Measurements from ENCODE around the gene HADHA. TPM values are rescaled to one million over a fixed set of nuclear protein-coding genes. Genes with fewer than 3 reads are reported as not detected.

Gene HADHA
- total RNA-seq, 1 donor from 2014 or later: 174 TPM

DNA sequence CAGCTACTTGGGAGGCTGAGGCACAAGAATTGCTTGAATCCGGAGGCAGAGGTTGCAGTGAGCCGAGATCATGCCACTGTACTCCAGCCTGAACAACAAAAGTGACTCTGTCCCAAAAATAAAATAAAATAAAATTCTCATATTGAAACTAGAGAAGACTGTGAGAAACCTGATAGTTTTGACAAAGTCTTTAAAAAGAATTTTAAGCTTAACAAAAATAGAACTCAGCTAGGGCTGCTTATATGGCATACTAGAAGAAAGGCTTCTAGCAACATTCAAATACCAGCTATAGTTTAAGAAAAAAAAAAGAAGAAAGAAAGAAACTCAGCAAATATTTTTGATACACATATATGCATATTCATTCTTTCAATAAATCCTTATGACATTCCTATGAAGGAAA lies 13.6 kb downstream of the HADHA start:
- no peaks in the 10 kb centered on the region for H3K9me3 ChIP-seq (ENCODE audit: control insufficient read depth in 3 of 3, low read length in 3 of 3)
- H3K36me3 ChIP-seq (ENCODE audit: control insufficient read depth in 3 of 3, insufficient read depth in 3 of 3, low read length in 3 of 3): peaks cover 38 to 85% (median 69%) of the 10 kb centered on the region in 3 donors
- no peak overlapping the region for H3K27ac ChIP-seq (ENCODE audit: low read depth, low read length)

DNA sequence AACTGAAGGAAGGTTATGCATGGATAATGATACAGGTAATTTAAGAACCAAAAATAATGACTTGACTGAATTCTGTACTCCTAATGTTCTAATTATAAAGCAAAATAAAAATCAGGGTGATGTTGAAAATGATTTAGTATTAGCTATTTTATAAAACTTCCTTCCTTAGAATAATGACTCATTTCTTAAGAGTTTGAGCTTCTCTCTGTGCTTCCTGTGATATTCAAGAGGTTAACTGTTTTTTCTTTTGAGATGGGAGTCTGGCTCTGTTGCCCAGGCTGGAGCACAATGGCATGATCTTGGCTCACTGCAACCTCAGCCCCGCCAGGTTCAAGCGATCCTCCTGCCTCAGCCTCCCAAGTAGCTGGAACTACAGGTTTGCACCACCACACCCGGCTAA lies 14.8 kb downstream of the HADHA start:
- Histone ChIP-seq H3K27ac (ENCODE audit: low read depth, low read length) (no peak overlapping the region), H3K4me1 (ENCODE audit: control insufficient read depth in 3 of 3, insufficient read depth in 3 of 3, low read length in 3 of 3) (peaks cover 0 to 2% (median 0%) of the 10 kb centered on the region in 3 donors), H3K36me3 (ENCODE audit: control insufficient read depth in 3 of 3, insufficient read depth in 3 of 3, low read length in 3 of 3) (peaks cover 35 to 75% (median 66%) of the 10 kb centered on the region in 3 donors), H3K27me3 (ENCODE audit: control insufficient read depth in 3 of 3, insufficient read depth in 3 of 3, low read length in 3 of 3) (no peaks in the 10 kb centered on the region), H3K9ac (ENCODE audit: low read depth in 1 of 3, low read length in 3 of 3) (no peak overlapping the region), H3K4me3 (ENCODE audit: low read length in 3 of 3) (no peak overlapping the region), H3K9me3 (ENCODE audit: control insufficient read depth in 3 of 3, low read length in 3 of 3) (no peaks in the 10 kb centered on the region)

More for the DNA sequence above, 13.6 kb downstream of the HADHA start:
- no peak overlapping the region for H3K9ac ChIP-seq (ENCODE audit: low read depth in 1 of 3, low read length in 3 of 3)
- H3K4me3 ChIP-seq (ENCODE audit: low read length in 3 of 3): no peak overlapping the region
- peaks cover 0 to 2% (median 0%) of the 10 kb centered on the region in 3 donors for H3K4me1 ChIP-seq (ENCODE audit: control insufficient read depth in 3 of 3, insufficient read depth in 3 of 3, low read length in 3 of 3)
- no peaks in the 10 kb centered on the region for H3K27me3 ChIP-seq (ENCODE audit: control insufficient read depth in 3 of 3, insufficient read depth in 3 of 3, low read length in 3 of 3)

DNA sequence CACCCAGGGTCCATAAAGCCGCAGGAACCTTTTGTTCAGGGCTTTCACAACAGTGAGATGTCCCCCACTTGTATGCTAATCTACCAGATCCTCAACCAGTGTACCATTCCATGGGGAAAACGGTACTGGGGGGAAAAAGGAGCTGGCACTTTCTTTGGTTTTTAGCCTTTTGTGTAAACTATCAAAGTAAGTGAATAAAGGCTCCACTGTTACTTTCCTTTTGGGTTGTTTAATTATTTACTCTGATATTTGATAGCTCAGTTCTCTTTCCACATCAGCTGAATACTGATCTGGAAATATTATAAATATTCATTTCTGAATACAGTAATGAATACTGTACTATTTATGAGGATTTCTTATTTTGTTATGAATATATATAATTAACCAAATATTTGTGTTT lies 20.3 kb downstream of the HADHA start:
- Histone ChIP-seq H3K4me3 (ENCODE audit: low read length in 3 of 3) (no peak overlapping the region), H3K9me3 (ENCODE audit: control insufficient read depth in 3 of 3, low read length in 3 of 3) (no peaks in the 10 kb centered on the region), H3K4me1 (ENCODE audit: control insufficient read depth in 3 of 3, insufficient read depth in 3 of 3, low read length in 3 of 3) (peaks cover 0 to 2% (median 0%) of the 10 kb centered on the region in 3 donors), H3K27me3 (ENCODE audit: control insufficient read depth in 3 of 3, insufficient read depth in 3 of 3, low read length in 3 of 3) (no peaks in the 10 kb centered on the region), H3K36me3 (ENCODE audit: control insufficient read depth in 3 of 3, insufficient read depth in 3 of 3, low read length in 3 of 3) (peaks cover 25 to 50% (median 43%) of the 10 kb centered on the region in 3 donors), H3K9ac (ENCODE audit: low read depth in 1 of 3, low read length in 3 of 3) (no peak overlapping the region), H3K27ac (ENCODE audit: low read depth, low read length) (no peak overlapping the region)

DNA sequence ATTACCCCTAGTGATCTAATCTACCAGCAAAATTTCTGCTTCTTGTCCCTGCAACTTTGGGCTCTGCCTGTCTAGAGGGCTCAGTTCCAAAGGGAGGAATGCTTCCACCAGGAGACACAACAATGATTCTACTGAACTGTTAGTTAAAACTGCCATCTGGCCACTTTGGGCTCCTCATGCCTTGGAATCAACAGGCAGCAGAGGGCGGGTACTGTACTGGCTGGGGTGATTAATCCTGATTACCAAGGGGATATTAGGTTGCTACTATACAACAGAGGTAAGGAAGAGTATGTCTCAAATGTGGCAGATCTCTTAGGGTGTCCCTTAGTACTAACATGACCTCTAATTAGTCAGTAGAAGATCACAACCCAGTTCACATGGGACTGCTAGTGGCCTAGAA lies 21.4 kb downstream of the HADHA start:
- Histone ChIP-seq H3K36me3 (ENCODE audit: control insufficient read depth in 3 of 3, insufficient read depth in 3 of 3, low read length in 3 of 3) (peaks cover 19 to 40% (median 33%) of the 10 kb centered on the region in 3 donors), H3K27ac (ENCODE audit: low read depth, low read length) (no peak overlapping the region), H3K4me3 (ENCODE audit: low read length in 3 of 3) (no peak overlapping the region)

DNA sequence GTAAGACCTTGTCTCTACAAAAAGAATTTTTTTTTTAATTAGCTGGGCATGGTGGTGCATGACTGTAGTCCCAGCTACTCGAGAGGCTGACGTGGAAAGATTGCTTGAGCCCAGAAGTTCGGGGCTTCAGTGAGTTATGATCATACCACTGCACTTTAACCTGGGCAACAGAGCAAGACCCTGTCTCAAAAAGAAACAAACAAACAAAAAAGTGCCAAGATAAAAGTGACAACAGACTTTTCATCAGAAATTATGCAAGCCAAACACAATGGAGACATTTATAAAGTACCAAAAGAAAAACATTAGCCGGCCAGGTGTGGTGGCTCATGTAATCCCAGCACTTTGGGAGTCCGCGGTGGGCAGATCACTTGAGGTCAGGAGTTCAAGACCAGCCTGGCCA lies 26.7 kb downstream of the HADHA start:
- Histone ChIP-seq H3K4me3 (ENCODE audit: low read length in 3 of 3) (no peak overlapping the region), H3K27ac (ENCODE audit: low read depth, low read length) (no peak overlapping the region), H3K36me3 (ENCODE audit: control insufficient read depth in 3 of 3, insufficient read depth in 3 of 3, low read length in 3 of 3) (peaks cover 40 to 52% (median 41%) of the 10 kb centered on the region in 3 donors), H3K9me3 (ENCODE audit: control insufficient read depth in 3 of 3, low read length in 3 of 3) (no peaks in the 10 kb centered on the region), H3K27me3 (ENCODE audit: control insufficient read depth in 3 of 3, insufficient read depth in 3 of 3, low read length in 3 of 3) (no peaks in the 10 kb centered on the region), H3K4me1 (ENCODE audit: control insufficient read depth in 3 of 3, insufficient read depth in 3 of 3, low read length in 3 of 3) (peaks cover 0 to 2% (median 0%) of the 10 kb centered on the region in 3 donors), H3K9ac (ENCODE audit: low read depth in 1 of 3, low read length in 3 of 3) (no peak overlapping the region)

More for the DNA sequence above, 21.4 kb downstream of the HADHA start:
- no peaks in the 10 kb centered on the region for H3K9me3 ChIP-seq (ENCODE audit: control insufficient read depth in 3 of 3, low read length in 3 of 3)
- H3K27me3 ChIP-seq (ENCODE audit: control insufficient read depth in 3 of 3, insufficient read depth in 3 of 3, low read length in 3 of 3): no peaks in the 10 kb centered on the region
- H3K9ac ChIP-seq (ENCODE audit: low read depth in 1 of 3, low read length in 3 of 3): no peak overlapping the region
- peaks cover 0 to 2% (median 0%) of the 10 kb centered on the region in 3 donors for H3K4me1 ChIP-seq (ENCODE audit: control insufficient read depth in 3 of 3, insufficient read depth in 3 of 3, low read length in 3 of 3)

DNA sequence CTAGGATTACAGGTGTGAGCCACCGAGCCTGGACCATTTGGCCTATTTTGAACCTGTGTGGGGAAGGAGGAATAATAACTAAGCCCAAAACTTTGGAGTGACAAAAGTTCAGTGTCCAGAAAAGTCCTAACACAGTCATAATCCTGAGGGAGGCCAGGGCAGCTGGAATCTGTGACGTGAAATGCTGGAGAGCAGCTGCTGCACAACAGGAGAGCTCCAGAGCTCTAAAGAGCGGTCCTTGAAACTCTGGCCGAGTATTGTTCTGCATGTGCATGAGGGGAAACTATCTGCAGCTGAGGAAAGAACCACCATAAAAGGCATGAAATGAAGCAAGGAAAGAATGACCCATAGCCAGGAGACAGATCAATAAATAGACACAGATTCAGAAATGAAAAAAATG lies 27.8 kb downstream of the HADHA start:
- Histone ChIP-seq H3K9ac (ENCODE audit: low read depth in 1 of 3, low read length in 3 of 3) (no peak overlapping the region), H3K4me1 (ENCODE audit: control insufficient read depth in 3 of 3, insufficient read depth in 3 of 3, low read length in 3 of 3) (peaks cover 0 to 2% (median 0%) of the 10 kb centered on the region in 3 donors), H3K4me3 (ENCODE audit: low read length in 3 of 3) (no peak overlapping the region), H3K27me3 (ENCODE audit: control insufficient read depth in 3 of 3, insufficient read depth in 3 of 3, low read length in 3 of 3) (no peaks in the 10 kb centered on the region), H3K9me3 (ENCODE audit: control insufficient read depth in 3 of 3, low read length in 3 of 3) (no peaks in the 10 kb centered on the region), H3K36me3 (ENCODE audit: control insufficient read depth in 3 of 3, insufficient read depth in 3 of 3, low read length in 3 of 3) (peaks cover 42 to 56% (median 46%) of the 10 kb centered on the region in 3 donors), H3K27ac (ENCODE audit: low read depth, low read length) (no peak overlapping the region)

DNA sequence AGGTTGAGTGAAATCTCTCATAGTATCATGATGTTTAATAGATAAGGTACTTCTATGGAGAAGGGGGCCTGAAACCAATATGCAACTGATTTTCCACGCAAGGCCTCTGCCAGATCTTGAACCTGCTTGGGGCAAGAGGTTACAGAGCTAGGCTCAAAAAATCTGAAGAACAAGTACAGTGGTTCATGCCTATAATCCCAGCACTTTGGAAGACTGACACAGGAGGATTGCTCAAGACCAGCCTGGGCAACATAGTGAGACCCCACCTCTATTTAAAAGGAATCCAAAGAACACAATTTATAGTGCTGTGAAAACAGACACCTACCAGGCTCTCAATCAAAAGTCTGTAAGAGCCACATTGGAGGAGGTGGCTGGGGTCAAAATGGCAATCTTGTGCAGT lies 28.6 kb downstream of the HADHA start:
- Histone ChIP-seq H3K36me3 (ENCODE audit: control insufficient read depth in 3 of 3, insufficient read depth in 3 of 3, low read length in 3 of 3) (peaks cover 42 to 55% (median 46%) of the 10 kb centered on the region in 3 donors), H3K4me1 (ENCODE audit: control insufficient read depth in 3 of 3, insufficient read depth in 3 of 3, low read length in 3 of 3) (no peaks in the 10 kb centered on the region), H3K9me3 (ENCODE audit: control insufficient read depth in 3 of 3, low read length in 3 of 3) (no peaks in the 10 kb centered on the region), H3K9ac (ENCODE audit: low read depth in 1 of 3, low read length in 3 of 3) (no peak overlapping the region), H3K4me3 (ENCODE audit: low read length in 3 of 3) (no peak overlapping the region), H3K27me3 (ENCODE audit: control insufficient read depth in 3 of 3, insufficient read depth in 3 of 3, low read length in 3 of 3) (no peaks in the 10 kb centered on the region), H3K27ac (ENCODE audit: low read depth, low read length) (no peak overlapping the region)

DNA sequence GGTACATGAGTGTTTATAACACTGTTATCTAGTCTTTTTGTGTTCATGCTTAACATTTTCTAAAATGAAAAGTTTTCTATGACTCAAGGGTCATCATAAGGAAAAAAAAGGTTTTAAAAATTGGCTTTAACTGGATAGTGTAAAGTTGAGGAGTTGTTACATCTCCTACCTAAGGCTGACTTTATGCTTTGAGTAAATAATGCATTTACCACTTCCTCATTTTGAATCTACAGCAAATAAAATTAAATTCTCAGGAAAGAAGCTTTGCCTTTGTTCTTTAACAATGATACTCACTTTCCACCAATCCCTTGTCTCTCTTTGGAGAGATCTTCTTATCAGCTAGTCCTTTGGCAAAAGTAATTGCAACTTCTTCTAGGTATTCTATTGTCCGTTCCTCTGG lies 29.7 kb downstream of the HADHA start:
- no peaks in the 10 kb centered on the region for H3K27me3 ChIP-seq (ENCODE audit: control insufficient read depth in 3 of 3, insufficient read depth in 3 of 3, low read length in 3 of 3)
- H3K27ac ChIP-seq (ENCODE audit: low read depth, low read length): no peak overlapping the region
- H3K4me1 ChIP-seq (ENCODE audit: control insufficient read depth in 3 of 3, insufficient read depth in 3 of 3, low read length in 3 of 3): no peaks in the 10 kb centered on the region
- H3K9ac ChIP-seq (ENCODE audit: low read depth in 1 of 3, low read length in 3 of 3): no peak overlapping the region
- H3K9me3 ChIP-seq (ENCODE audit: control insufficient read depth in 3 of 3, low read length in 3 of 3): no peaks in the 10 kb centered on the region
- H3K36me3 ChIP-seq (ENCODE audit: control insufficient read depth in 3 of 3, insufficient read depth in 3 of 3, low read length in 3 of 3): peaks cover 42 to 60% (median 55%) of the 10 kb centered on the region in 3 donors
- H3K4me3 ChIP-seq (ENCODE audit: low read length in 3 of 3): no peak overlapping the region

DNA sequence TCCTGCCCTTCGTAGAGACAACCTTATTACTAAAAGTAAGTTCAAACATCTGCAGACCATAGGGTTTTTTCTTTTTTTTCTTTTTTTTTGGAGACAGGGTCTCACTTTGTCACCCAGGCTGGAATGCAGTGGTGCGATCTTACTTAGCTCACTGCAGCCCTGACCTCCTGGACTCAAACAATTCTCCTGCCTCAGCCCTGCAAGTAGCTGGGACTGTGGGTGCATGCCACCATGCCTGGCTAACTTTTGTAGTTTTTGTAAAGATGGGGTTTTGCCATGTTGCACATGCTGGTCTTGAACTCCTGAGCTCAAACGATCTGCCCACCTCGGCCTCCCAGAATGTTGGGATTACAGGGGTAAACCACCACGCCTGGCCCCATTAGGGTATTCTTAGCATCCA lies 32.4 kb downstream of the HADHA start:
- Histone ChIP-seq H3K36me3 (ENCODE audit: control insufficient read depth in 3 of 3, insufficient read depth in 3 of 3, low read length in 3 of 3) (peaks cover 51 to 80% (median 76%) of the 10 kb centered on the region in 3 donors), H3K4me1 (ENCODE audit: control insufficient read depth in 3 of 3, insufficient read depth in 3 of 3, low read length in 3 of 3) (no peaks in the 10 kb centered on the region), H3K27ac (ENCODE audit: low read depth, low read length) (no peak overlapping the region), H3K9ac (ENCODE audit: low read depth in 1 of 3, low read length in 3 of 3) (no peak overlapping the region), H3K27me3 (ENCODE audit: control insufficient read depth in 3 of 3, insufficient read depth in 3 of 3, low read length in 3 of 3) (no peaks in the 10 kb centered on the region), H3K9me3 (ENCODE audit: control insufficient read depth in 3 of 3, low read length in 3 of 3) (no peaks in the 10 kb centered on the region), H3K4me3 (ENCODE audit: low read length in 3 of 3) (no peak overlapping the region)

DNA sequence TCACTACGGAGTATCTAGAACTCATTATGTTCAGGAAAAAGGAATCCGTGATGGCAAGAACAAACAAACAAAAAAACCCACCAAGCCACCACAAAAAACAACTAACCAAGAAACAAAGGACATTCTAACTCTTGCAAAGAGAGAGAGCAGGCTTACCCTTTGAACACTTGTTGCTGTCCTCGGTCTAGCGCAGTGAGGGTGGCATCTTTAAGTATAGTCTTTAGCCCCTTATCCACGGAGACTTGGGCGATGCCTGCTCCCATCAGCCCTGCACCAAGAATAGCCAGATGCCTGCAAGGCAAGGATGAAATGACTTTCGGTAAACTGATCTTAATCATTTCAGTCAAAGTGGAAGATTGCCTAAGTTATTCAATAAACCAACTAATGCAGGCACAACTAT lies 40.5 kb downstream of the HADHA start:
- no peaks in the 10 kb centered on the region for H3K27me3 ChIP-seq (ENCODE audit: control insufficient read depth in 3 of 3, insufficient read depth in 3 of 3, low read length in 3 of 3)
- H3K9me3 ChIP-seq (ENCODE audit: control insufficient read depth in 3 of 3, low read length in 3 of 3): no peaks in the 10 kb centered on the region
- H3K9ac ChIP-seq (ENCODE audit: low read depth in 1 of 3, low read length in 3 of 3): no peak overlapping the region
- H3K4me1 ChIP-seq (ENCODE audit: control insufficient read depth in 3 of 3, insufficient read depth in 3 of 3, low read length in 3 of 3): no peaks in the 10 kb centered on the region
- no peak overlapping the region for H3K4me3 ChIP-seq (ENCODE audit: low read length in 3 of 3)
- no peak overlapping the region for H3K27ac ChIP-seq (ENCODE audit: low read depth, low read length)
- peaks cover 47 to 78% (median 67%) of the 10 kb centered on the region in 3 donors for H3K36me3 ChIP-seq (ENCODE audit: control insufficient read depth in 3 of 3, insufficient read depth in 3 of 3, low read length in 3 of 3)
